ENCODE data around the gene HOXB1. TPM values are rescaled to one million over a fixed set of nuclear protein-coding genes. Genes with fewer than 3 reads are reported as not detected.
A peak's percentile ranks its signal among the peaks of the same experiment; 100 is the strongest.

The HOXB1 gene
- total and polyA plus RNA-seq, 2 of the 8 experiments (the other 6 are each of a cell fraction or from before 2014, with no cell fraction given), result not detected

DNA sequence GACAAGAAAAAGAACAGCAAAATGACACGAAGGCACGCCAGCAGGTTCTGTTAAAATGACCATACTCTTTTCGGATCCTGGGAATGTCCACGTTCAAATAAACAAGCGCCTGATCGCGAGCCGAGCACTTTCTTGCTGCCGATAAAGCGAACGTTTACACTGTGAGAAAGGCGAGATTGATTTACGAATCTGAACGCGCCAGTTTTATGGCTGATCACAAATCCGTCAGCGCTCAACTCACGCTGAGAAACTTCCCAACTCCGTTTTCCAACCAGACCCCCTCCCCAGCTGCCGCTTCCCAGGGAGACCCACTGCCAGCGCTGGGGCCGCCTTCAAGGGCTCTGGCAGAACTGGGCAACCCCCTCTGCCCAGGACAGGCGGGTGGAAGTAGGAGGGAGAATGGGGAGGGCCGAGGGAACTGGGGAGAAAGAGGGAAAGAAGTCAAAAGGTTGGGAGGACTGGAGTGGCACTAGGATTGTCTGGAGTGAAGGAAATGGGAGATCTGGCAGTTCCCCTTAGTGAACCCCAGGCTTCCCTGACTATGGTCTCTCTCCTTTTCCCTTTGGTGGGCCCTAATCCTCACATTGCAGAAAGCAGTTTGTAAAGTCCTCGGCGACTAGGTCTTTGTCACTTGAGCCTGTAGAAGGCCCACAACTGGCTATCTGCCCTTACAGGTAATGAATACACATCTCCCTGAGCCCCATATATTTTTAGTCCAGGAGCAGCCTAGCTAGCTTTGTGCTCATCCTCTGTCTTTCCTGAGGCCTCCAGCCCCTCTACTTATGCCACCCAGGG is 40.4 kb upstream of the HOXB1 start (continued):
- TF ChIP-seq TBP (IDR thresholded peaks at IDR 0.05; ENCODE audit: low read depth, low read length), result no peak
- no peak for TF ChIP-seq SIRT6 (IDR thresholded peaks at IDR 0.05; ENCODE audit: low read length)
- TF ChIP-seq ZNF274 (IDR thresholded peaks at IDR 0.05; ENCODE audit: borderline replicate concordance, extremely low read depth, low read length), result no peak
- TF ChIP-seq EGR1 (IDR thresholded peaks at IDR 0.05; ENCODE audit: borderline replicate concordance, low read depth, low read length), result peak; percentile 34; the same call in 1 of the 2 replicates
- no peak for TF ChIP-seq TEAD4 (IDR thresholded peaks at IDR 0.05; ENCODE audit: low read depth, low read length)
- TF ChIP-seq CBX5 (IDR thresholded peaks at IDR 0.05; ENCODE audit: low read depth, low read length), result no peak
- TF ChIP-seq RAD21 (IDR thresholded peaks at IDR 0.05 in 1 of 2, conservative IDR thresholded peaks at IDR 0.05 in 1 of 2; ENCODE audit: low read depth in 2 of 2, low read length in 2 of 2), result no peak
- TF ChIP-seq SUZ12 (IDR thresholded peaks at IDR 0.05; ENCODE audit: low read length), result peak; percentile 88
- TF ChIP-seq CHD2 (IDR thresholded peaks at IDR 0.05; ENCODE audit: low read length), result no peak
- no peak for TF ChIP-seq TCF12 (IDR thresholded peaks at IDR 0.05; ENCODE audit: low read depth, low read length)
- TF ChIP-seq KDM5A (IDR thresholded peaks at IDR 0.05; ENCODE audit: low read length), result no peak
